Hypothalamus (tissue), 51 donors: ENCODE measurements around the gene LRRC8E.

Source experiments
- DNase-seq, 51 donors: peaks; one replicate each; lab custom pipeline; 2025; lab: John Stamatoyannopoulos, UW

The LRRC8E gene

GRCh38 chr19:7904074-7905020 lies 16.0 kb downstream of the LRRC8E start:
- peak in 10 of 51 donors; percentile 26 to 70 (median 56) for DNase-seq

- no peak for DNase-seq
Observed at GRCh38 chr19:7905268-7905667, 17.0 kb downstream of the LRRC8E start.

- DNase-seq = no peak
Observed at GRCh38 chr19:7905859-7906258, 17.5 kb downstream of the LRRC8E start.

- no peak for DNase-seq
Observed at GRCh38 chr19:7907122-7907521, 18.8 kb downstream of the LRRC8E start.

GRCh38 chr19:7907544-7907943 lies 19.2 kb downstream of the LRRC8E start:
- DNase-seq = no peak

GRCh38 chr19:7908078-7908699 lies 19.9 kb downstream of the LRRC8E start:
- no peak for DNase-seq

- DNase-seq = no peak
Observed at GRCh38 chr19:7908742-7909461, 20.6 kb downstream of the LRRC8E start.

GRCh38 chr19:7909471-7910067 lies 21.3 kb downstream of the LRRC8E start:
- DNase-seq = no peak

- no peak for DNase-seq
Observed at GRCh38 chr19:7910321-7911161, 22.2 kb downstream of the LRRC8E start.

- no peak for DNase-seq
Observed at GRCh38 chr19:7911508-7912143, 23.3 kb downstream of the LRRC8E start.

- no peak for DNase-seq
Observed at GRCh38 chr19:7912144-7912696, 23.9 kb downstream of the LRRC8E start.

- DNase-seq = no peak
Observed at GRCh38 chr19:7912697-7913564, 24.6 kb downstream of the LRRC8E start.

GRCh38 chr19:7913652-7914051 lies 25.3 kb downstream of the LRRC8E start:
- DNase-seq = no peak

- DNase-seq = no peak
Observed at GRCh38 chr19:7914099-7914498, 25.8 kb downstream of the LRRC8E start.

GRCh38 chr19:7914598-7915045 lies 26.3 kb downstream of the LRRC8E start, which contains the start of gene TGFBR3L:
Gene TGFBR3L, plus strand, starts transcription at chr19:7914830.
- no peak for DNase-seq

GRCh38 chr19:7915250-7916102 lies 27.2 kb downstream of the LRRC8E start:
- DNase-seq = no peak
